GM19240 (cell line): ENCODE data around the gene ADGRB2.
"Not testable (repeated sequence)": the region's sequence is repeated elsewhere in the genome, so short reads cannot be mapped to it uniquely, and the experiment has no call there.

ENCODE experiments used
- DNase-seq: peaks from one replicate; pipeline ENCODE4 v3.0.0; 2011; ENCODE audit warnings: low spot score; ENCODE audit not compliant: insufficient read length

ADGRB2 gene

GRCh38 chr1:31727195-31727594 lies 36.9 kb downstream of the ADGRB2 start:
- DNase-seq = no peak

GRCh38 chr1:31726715-31727114 lies 37.4 kb downstream of the ADGRB2 start:
- no peak for DNase-seq

GRCh38 chr1:31725777-31726535 lies 38.2 kb downstream of the ADGRB2 start:
- no peak for DNase-seq

- DNase-seq = no peak
Observed at GRCh38 chr1:31725134-31725533, 39.0 kb downstream of the ADGRB2 start.

- peak; percentile 65 for DNase-seq
Observed at GRCh38 chr1:31723828-31724359, 40.2 kb downstream of the ADGRB2 start.

- DNase-seq = no peak
Observed at GRCh38 chr1:31718327-31718897, 45.7 kb downstream of the ADGRB2 start.

- no peak for DNase-seq
Observed at GRCh38 chr1:31717341-31717740, 46.8 kb downstream of the ADGRB2 start.

- DNase-seq = no peak
Observed at GRCh38 chr1:31715873-31716220, 48.3 kb downstream of the ADGRB2 start.

- peak; percentile 38 for DNase-seq
Observed at GRCh38 chr1:31715087-31715872, 48.9 kb downstream of the ADGRB2 start.

- DNase-seq = no peak
Observed at GRCh38 chr1:31714442-31715086, 49.6 kb downstream of the ADGRB2 start.

- no peak for DNase-seq
Observed at GRCh38 chr1:31712630-31713029, 51.5 kb downstream of the ADGRB2 start.

GRCh38 chr1:31712068-31712467 lies 52.1 kb downstream of the ADGRB2 start:
- DNase-seq = no peak

GRCh38 chr1:31708324-31708723 lies 55.8 kb downstream of the ADGRB2 start:
- no peak for DNase-seq

GRCh38 chr1:31707711-31708110 lies 56.4 kb downstream of the ADGRB2 start:
- DNase-seq = no peak

GRCh38 chr1:31707059-31707600 lies 57.0 kb downstream of the ADGRB2 start:
- DNase-seq = not testable (repeated sequence)

- DNase-seq = no peak
Observed at GRCh38 chr1:31706384-31707058, 57.6 kb downstream of the ADGRB2 start.

- peak; percentile 34 for DNase-seq
Observed at GRCh38 chr1:31705080-31705866, 58.9 kb downstream of the ADGRB2 start.

GRCh38 chr1:31704271-31705079 lies 59.7 kb downstream of the ADGRB2 start:
- no peak for DNase-seq
